Subcutaneous adipose tissue (tissue), 4 donors: ENCODE measurements around the gene DLG2. TPM values are rescaled to one million over a fixed set of nuclear protein-coding genes. Genes with fewer than 3 reads are reported as not detected.

Experiments used
- total RNA-seq, 4 donors: library from RNA; depleted of rRNA; stranded (reverse); fragments of >200 nt; gene quantifications; one replicate each; pipeline ENCODE4 v1.1.0, GENCODE V29; 2016
- TF ChIP-seq, protein P1 (sequence below): fragments of 450-650 bp; IDR thresholded peaks from one replicate; pipeline ENCODE4 v1.5.1; 2016; ENCODE audit warnings: low read depth, mild to moderate bottlenecking, control low read depth, antibody characterized with exemption, moderate library complexity

The DLG2 gene
- total RNA-seq, 4 donors from 2014 or later = 3.6 to 7.0 (median 6.1) TPM

- TF ChIP-seq, protein P1, sequence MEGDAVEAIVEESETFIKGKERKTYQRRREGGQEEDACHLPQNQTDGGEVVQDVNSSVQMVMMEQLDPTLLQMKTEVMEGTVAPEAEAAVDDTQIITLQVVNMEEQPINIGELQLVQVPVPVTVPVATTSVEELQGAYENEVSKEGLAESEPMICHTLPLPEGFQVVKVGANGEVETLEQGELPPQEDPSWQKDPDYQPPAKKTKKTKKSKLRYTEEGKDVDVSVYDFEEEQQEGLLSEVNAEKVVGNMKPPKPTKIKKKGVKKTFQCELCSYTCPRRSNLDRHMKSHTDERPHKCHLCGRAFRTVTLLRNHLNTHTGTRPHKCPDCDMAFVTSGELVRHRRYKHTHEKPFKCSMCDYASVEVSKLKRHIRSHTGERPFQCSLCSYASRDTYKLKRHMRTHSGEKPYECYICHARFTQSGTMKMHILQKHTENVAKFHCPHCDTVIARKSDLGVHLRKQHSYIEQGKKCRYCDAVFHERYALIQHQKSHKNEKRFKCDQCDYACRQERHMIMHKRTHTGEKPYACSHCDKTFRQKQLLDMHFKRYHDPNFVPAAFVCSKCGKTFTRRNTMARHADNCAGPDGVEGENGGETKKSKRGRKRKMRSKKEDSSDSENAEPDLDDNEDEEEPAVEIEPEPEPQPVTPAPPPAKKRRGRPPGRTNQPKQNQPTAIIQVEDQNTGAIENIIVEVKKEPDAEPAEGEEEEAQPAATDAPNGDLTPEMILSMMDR = no peak
Measured at GRCh38 chr11:84905411-84905810, 721.7 kb downstream of the DLG2 start.

- TF ChIP-seq, protein P1 = no peak
Measured at GRCh38 chr11:84902445-84902844, 724.7 kb downstream of the DLG2 start.

DNA sequence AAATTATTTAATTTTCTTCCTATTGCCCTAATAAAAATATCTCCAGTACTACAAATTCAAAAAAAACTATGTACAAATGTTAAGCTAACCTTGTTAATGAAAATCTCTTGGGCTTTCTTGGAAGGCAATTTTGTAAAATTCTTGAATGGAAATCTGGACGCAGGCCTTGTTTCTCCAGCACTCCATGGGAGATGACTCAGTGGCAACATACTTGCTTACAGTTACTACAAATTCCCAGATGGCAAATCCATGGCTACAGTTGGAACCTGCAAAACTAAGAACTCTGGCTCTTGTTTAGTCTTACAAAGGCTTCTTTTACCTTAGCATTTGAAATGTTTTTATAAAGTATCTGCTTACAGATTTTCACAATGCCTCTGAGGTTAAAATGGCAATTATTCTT, 725.2 kb downstream of the DLG2 start:
- TF ChIP-seq, protein P1 = no peak

DNA sequence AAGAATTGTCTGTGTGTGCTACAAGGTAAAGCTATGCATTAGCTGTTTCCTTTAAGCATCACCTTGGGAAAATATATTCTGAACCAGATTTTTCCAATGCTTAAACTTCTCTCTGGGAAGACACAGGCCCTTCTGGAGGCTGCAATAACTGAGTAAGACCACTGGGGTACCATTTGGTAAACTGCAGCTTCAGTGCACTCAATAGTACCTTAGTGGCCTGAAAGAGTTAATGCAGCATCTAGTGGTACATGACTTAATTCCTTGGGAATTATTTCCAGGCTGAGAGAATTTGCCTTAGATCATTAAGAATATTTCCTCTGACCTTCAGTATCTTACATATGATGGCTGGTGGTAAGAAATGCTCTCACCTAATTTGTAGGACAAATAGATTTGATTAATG, 727.4 kb downstream of the DLG2 start:
- TF ChIP-seq, protein P1 = no peak

DNA sequence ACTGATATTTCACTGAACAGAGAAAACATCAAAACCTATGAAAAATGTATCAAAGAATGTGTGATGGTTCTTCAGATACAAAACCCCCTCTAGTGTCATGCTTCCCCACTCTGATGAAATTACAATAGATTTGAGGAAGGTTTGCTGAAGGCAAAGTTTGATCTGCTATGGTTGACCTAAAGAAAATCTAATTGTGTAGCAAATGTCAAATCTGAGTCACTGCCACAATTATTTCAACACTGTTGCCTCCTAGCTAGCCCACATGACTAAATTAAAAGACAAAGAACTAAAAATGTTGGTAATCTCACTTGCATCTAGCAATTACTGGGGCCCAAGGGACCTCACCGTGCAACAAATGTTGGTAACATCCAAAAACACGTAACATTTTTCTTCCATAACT, 728.0 kb downstream of the DLG2 start:
- TF ChIP-seq, protein P1 = no peak

DNA sequence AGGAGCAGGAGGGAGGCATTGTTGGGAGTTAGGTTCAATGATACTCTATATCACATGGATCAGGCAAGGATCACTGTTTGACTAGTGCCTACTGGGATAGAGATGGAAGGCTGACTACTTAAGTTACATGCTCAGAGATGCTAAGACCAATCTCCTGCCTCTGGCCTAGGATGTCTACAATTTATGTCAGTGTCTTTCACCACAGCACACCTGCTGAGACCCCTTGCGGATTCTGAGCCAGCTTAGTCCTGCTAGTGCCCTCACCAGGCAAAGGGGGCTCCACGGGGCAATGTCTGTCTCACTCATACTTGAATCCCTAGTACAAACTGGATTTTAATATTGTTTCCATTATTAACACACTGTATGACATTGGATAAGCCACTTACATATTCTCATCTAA, 732.5 kb downstream of the DLG2 start:
- TF ChIP-seq, protein P1 = no peak

DNA sequence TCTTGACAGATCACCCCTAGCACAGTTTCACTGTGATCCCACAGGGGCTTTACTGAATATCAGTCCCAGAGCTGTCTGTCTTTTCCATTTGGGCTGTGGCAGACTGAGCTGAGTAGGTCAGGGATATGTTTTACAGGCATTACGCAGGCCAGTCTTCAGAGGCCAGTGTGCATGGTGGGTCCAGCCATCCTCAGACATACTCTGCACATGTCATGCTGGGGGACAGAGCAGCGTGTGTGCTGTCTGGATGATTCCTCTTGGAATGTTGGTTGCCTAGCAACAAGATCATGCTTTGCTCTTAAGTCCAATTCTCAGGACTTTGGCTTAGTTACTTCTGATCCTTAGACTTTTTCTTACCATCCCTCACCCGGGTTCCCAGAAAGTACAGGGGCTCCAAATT, 736.5 kb downstream of the DLG2 start:
- TF ChIP-seq, protein P1 = no peak

DNA sequence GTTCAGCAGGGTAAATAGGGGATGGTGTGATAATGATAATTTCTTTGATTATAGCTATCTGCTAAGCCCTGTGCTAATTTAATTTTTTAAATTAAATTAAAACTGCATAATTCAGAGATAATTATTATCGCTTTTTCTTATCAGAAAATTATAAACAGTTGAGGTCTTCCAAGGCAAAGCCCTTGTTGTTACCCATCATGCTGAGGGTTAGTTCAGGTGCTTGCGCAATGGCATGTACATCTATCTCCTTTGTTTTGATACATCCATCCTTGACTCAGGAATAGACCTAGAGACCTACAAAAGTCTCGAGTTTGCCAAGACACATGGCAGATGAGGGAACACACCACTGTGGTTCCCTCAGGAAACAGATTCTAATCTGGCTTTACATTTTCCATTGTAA, 737.6 kb downstream of the DLG2 start:
- TF ChIP-seq, protein P1 = no peak
